ENCODE measurements around the gene CCDC6.

DNA sequence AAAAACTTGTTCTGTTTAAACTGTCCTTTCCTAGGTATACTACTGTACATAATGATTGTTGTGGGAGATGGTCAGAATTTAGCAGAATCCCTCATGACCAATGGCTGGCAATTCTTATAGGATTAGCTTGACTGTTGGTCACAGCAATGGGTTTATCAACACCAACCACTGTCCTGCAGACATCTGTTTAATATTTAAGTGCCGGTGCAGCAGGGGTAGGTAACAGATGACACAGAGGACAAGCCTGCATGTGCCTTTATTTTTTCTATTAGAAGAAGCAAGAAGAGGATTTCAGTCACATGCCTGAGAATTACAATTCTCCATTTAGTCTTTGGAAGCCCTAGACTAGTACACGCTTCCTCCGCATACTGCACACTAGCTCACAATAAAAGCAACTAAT, 48.4 kb downstream of the CCDC6 start:
- TF ChIP-seq POLR2A (IDR thresholded peaks at IDR 0.05) = no peak
- TF ChIP-seq, protein P1, sequence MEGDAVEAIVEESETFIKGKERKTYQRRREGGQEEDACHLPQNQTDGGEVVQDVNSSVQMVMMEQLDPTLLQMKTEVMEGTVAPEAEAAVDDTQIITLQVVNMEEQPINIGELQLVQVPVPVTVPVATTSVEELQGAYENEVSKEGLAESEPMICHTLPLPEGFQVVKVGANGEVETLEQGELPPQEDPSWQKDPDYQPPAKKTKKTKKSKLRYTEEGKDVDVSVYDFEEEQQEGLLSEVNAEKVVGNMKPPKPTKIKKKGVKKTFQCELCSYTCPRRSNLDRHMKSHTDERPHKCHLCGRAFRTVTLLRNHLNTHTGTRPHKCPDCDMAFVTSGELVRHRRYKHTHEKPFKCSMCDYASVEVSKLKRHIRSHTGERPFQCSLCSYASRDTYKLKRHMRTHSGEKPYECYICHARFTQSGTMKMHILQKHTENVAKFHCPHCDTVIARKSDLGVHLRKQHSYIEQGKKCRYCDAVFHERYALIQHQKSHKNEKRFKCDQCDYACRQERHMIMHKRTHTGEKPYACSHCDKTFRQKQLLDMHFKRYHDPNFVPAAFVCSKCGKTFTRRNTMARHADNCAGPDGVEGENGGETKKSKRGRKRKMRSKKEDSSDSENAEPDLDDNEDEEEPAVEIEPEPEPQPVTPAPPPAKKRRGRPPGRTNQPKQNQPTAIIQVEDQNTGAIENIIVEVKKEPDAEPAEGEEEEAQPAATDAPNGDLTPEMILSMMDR (IDR thresholded peaks at IDR 0.05) = no peak

Measured in ovary (tissue), 3 donors.